Measurements from ENCODE around the gene SELENOM. TPM values are rescaled to one million over a fixed set of nuclear protein-coding genes. Genes with fewer than 3 reads are reported as not detected.

Gene SELENOM
- total RNA-seq, 1 experiment from 2014 or later = 16.3 TPM

DNA sequence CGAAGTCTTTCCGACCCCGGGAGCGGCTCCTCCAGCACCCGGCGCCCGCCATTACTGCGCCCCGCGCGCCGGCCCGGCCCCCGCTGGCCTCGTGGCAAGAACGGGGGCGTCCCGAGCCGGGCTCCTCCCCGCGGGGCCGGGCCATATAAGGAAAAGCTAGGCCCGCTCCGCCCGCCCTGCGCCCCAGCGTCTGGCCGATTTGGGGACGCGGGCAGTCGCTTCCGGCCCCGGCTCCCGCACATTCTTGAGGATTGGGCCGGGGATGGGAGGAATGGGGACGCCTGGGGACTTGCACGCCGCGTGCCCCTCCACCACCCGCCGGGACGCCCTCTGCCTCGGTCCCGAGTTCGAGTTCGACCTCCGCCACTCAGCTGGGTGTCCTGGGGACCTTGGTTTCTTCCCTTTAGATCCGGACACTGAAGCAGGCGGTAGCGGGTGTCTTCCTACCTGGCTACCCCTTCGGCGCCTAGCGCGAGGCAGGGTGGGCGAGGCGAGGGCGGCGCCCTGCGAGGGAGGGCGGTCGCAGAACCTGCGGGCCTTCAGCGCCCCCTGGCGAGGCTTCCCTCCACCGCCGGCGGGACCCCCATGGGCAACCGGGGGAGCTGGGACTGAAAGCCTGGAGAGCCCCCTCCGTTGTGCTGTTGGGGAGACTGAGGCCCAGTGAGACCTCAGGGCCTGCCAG lies 22.4 kb downstream of the SELENOM start (continued):
- TF ChIP-seq, protein P1, sequence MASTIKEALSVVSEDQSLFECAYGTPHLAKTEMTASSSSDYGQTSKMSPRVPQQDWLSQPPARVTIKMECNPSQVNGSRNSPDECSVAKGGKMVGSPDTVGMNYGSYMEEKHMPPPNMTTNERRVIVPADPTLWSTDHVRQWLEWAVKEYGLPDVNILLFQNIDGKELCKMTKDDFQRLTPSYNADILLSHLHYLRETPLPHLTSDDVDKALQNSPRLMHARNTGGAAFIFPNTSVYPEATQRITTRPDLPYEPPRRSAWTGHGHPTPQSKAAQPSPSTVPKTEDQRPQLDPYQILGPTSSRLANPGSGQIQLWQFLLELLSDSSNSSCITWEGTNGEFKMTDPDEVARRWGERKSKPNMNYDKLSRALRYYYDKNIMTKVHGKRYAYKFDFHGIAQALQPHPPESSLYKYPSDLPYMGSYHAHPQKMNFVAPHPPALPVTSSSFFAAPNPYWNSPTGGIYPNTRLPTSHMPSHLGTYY (CRISPR knock-in tag; IDR thresholded peaks at IDR 0.05) = 0 out of 2 replicates have a peak, but pooled peaks have one; percentile 24
- TF ChIP-seq, protein P2, sequence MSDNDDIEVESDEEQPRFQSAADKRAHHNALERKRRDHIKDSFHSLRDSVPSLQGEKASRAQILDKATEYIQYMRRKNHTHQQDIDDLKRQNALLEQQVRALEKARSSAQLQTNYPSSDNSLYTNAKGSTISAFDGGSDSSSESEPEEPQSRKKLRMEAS (CRISPR knock-in tag; IDR thresholded peaks at IDR 0.05) = peak; percentile 97
- TF ChIP-seq, protein P3, sequence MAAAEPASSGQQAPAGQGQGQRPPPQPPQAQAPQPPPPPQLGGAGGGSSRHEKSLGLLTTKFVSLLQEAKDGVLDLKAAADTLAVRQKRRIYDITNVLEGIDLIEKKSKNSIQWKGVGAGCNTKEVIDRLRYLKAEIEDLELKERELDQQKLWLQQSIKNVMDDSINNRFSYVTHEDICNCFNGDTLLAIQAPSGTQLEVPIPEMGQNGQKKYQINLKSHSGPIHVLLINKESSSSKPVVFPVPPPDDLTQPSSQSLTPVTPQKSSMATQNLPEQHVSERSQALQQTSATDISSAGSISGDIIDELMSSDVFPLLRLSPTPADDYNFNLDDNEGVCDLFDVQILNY (CRISPR knock-in tag; IDR thresholded peaks at IDR 0.05) = peak; percentile 59; the same call in 1 of the 2 replicates
- TF ChIP-seq ETV6 (CRISPR knock-in tag; IDR thresholded peaks at IDR 0.05) = peak; percentile 83
- peak; percentile 79 for TF ChIP-seq SP1 (CRISPR knock-in tag; conservative IDR thresholded peaks at IDR 0.05)
- TF ChIP-seq, protein P4, sequence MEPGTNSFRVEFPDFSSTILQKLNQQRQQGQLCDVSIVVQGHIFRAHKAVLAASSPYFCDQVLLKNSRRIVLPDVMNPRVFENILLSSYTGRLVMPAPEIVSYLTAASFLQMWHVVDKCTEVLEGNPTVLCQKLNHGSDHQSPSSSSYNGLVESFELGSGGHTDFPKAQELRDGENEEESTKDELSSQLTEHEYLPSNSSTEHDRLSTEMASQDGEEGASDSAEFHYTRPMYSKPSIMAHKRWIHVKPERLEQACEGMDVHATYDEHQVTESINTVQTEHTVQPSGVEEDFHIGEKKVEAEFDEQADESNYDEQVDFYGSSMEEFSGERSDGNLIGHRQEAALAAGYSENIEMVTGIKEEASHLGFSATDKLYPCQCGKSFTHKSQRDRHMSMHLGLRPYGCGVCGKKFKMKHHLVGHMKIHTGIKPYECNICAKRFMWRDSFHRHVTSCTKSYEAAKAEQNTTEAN (CRISPR knock-in tag; IDR thresholded peaks at IDR 0.05) = peak; percentile 80
- TF ChIP-seq, protein P5, sequence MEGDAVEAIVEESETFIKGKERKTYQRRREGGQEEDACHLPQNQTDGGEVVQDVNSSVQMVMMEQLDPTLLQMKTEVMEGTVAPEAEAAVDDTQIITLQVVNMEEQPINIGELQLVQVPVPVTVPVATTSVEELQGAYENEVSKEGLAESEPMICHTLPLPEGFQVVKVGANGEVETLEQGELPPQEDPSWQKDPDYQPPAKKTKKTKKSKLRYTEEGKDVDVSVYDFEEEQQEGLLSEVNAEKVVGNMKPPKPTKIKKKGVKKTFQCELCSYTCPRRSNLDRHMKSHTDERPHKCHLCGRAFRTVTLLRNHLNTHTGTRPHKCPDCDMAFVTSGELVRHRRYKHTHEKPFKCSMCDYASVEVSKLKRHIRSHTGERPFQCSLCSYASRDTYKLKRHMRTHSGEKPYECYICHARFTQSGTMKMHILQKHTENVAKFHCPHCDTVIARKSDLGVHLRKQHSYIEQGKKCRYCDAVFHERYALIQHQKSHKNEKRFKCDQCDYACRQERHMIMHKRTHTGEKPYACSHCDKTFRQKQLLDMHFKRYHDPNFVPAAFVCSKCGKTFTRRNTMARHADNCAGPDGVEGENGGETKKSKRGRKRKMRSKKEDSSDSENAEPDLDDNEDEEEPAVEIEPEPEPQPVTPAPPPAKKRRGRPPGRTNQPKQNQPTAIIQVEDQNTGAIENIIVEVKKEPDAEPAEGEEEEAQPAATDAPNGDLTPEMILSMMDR (IDR thresholded peaks at IDR 0.05) = peak; percentile 84
- TF ChIP-seq, protein P6, sequence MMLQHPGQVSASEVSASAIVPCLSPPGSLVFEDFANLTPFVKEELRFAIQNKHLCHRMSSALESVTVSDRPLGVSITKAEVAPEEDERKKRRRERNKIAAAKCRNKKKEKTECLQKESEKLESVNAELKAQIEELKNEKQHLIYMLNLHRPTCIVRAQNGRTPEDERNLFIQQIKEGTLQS (CRISPR knock-in tag; conservative IDR thresholded peaks at IDR 0.05) = no peak
- TF ChIP-seq, protein P7, sequence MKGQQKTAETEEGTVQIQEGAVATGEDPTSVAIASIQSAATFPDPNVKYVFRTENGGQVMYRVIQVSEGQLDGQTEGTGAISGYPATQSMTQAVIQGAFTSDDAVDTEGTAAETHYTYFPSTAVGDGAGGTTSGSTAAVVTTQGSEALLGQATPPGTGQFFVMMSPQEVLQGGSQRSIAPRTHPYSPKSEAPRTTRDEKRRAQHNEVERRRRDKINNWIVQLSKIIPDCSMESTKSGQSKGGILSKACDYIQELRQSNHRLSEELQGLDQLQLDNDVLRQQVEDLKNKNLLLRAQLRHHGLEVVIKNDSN (CRISPR knock-in tag; IDR thresholded peaks at IDR 0.05) = peak; percentile 60; the same call in 1 of the 2 replicates
- peak; percentile 52; the same call in 1 of the 2 replicates for TF ChIP-seq ZBTB21 (CRISPR knock-in tag; IDR thresholded peaks at IDR 0.05; ENCODE audit: borderline replicate concordance)
- TF ChIP-seq ZNF232 (CRISPR knock-in tag; IDR thresholded peaks at IDR 0.05) = peak; percentile 63; the same call in 1 of the 2 replicates
- peak; percentile 40; the same call in 1 of the 2 replicates for TF ChIP-seq ZNF423 (CRISPR knock-in tag; IDR thresholded peaks at IDR 0.05)
- TF ChIP-seq, protein P8, sequence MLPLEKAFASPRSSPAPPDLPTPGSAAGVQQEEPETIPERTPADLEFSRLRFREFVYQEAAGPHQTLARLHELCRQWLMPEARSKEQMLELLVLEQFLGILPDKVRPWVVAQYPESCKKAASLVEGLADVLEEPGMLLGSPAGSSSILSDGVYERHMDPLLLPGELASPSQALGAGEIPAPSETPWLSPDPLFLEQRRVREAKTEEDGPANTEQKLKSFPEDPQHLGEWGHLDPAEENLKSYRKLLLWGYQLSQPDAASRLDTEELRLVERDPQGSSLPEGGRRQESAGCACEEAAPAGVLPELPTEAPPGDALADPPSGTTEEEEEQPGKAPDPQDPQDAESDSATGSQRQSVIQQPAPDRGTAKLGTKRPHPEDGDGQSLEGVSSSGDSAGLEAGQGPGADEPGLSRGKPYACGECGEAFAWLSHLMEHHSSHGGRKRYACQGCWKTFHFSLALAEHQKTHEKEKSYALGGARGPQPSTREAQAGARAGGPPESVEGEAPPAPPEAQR (CRISPR knock-in tag; IDR thresholded peaks at IDR 0.05) = no peak
- no peak for TF ChIP-seq NR2C2 (CRISPR knock-in tag; IDR thresholded peaks at IDR 0.05)
- 0 out of 2 replicates have a peak, but pooled peaks have one; percentile 29 for TF ChIP-seq TP53 (CRISPR knock-in tag; IDR thresholded peaks at IDR 0.05)
- TF ChIP-seq, protein P9, sequence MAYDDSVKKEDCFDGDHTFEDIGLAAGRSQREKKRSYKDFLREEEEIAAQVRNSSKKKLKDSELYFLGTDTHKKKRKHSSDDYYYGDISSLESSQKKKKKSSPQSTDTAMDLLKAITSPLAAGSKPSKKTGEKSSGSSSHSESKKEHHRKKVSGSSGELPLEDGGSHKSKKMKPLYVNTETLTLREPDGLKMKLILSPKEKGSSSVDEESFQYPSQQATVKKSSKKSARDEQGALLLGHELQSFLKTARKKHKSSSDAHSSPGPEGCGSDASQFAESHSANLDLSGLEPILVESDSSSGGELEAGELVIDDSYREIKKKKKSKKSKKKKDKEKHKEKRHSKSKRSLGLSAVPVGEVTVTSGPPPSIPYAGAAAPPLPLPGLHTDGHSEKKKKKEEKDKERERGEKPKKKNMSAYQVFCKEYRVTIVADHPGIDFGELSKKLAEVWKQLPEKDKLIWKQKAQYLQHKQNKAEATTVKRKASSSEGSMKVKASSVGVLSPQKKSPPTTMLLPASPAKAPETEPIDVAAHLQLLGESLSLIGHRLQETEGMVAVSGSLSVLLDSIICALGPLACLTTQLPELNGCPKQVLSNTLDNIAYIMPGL (CRISPR knock-in tag; IDR thresholded peaks at IDR 0.05) = peak; percentile 96
- TF ChIP-seq ZNF121 (CRISPR knock-in tag; IDR thresholded peaks at IDR 0.05) = no peak
- TF ChIP-seq TEAD1 (CRISPR knock-in tag; IDR thresholded peaks at IDR 0.05) = peak; percentile 87
- no peak for TF ChIP-seq ZNF671 (CRISPR knock-in tag; IDR thresholded peaks at IDR 0.05)
- peak; percentile 61; the same call in 1 of the 2 replicates for TF ChIP-seq SMAD4 (CRISPR knock-in tag; IDR thresholded peaks at IDR 0.05)
- peak; percentile 37; the same call in 1 of the 2 replicates for TF ChIP-seq CBFB (CRISPR knock-in tag; IDR thresholded peaks at IDR 0.05; ENCODE audit: low read depth)
- TF ChIP-seq, protein P10, sequence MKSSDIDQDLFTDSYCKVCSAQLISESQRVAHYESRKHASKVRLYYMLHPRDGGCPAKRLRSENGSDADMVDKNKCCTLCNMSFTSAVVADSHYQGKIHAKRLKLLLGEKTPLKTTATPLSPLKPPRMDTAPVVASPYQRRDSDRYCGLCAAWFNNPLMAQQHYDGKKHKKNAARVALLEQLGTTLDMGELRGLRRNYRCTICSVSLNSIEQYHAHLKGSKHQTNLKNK (CRISPR knock-in tag; IDR thresholded peaks at IDR 0.05) = no peak
- peak; percentile 78 for TF ChIP-seq FOXK1 (CRISPR knock-in tag; IDR thresholded peaks at IDR 0.05)
- no peak for TF ChIP-seq ELF4 (CRISPR knock-in tag; IDR thresholded peaks at IDR 0.05; ENCODE audit: low read depth)
- TF ChIP-seq NFE2L1 (CRISPR knock-in tag; IDR thresholded peaks at IDR 0.05) = peak; percentile 31; the same call in 1 of the 2 replicates
- TF ChIP-seq, protein P11, sequence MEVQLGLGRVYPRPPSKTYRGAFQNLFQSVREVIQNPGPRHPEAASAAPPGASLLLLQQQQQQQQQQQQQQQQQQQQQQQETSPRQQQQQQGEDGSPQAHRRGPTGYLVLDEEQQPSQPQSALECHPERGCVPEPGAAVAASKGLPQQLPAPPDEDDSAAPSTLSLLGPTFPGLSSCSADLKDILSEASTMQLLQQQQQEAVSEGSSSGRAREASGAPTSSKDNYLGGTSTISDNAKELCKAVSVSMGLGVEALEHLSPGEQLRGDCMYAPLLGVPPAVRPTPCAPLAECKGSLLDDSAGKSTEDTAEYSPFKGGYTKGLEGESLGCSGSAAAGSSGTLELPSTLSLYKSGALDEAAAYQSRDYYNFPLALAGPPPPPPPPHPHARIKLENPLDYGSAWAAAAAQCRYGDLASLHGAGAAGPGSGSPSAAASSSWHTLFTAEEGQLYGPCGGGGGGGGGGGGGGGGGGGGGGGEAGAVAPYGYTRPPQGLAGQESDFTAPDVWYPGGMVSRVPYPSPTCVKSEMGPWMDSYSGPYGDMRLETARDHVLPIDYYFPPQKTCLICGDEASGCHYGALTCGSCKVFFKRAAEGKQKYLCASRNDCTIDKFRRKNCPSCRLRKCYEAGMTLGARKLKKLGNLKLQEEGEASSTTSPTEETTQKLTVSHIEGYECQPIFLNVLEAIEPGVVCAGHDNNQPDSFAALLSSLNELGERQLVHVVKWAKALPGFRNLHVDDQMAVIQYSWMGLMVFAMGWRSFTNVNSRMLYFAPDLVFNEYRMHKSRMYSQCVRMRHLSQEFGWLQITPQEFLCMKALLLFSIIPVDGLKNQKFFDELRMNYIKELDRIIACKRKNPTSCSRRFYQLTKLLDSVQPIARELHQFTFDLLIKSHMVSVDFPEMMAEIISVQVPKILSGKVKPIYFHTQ (CRISPR knock-in tag; IDR thresholded peaks at IDR 0.05) = no peak; the same call in 1 of the 2 replicates
